ENCODE results near the gene OTUD3. TPM values are rescaled to one million over a fixed set of nuclear protein-coding genes. Genes with fewer than 3 reads are reported as not detected.
A peak's percentile ranks its signal among the peaks of the same experiment; 100 is the strongest.

OTUD3 gene
- polyA plus RNA-seq, 1 of the 3 experiments (the other 2 are of a cell fraction), result 2.6 TPM

DNA sequence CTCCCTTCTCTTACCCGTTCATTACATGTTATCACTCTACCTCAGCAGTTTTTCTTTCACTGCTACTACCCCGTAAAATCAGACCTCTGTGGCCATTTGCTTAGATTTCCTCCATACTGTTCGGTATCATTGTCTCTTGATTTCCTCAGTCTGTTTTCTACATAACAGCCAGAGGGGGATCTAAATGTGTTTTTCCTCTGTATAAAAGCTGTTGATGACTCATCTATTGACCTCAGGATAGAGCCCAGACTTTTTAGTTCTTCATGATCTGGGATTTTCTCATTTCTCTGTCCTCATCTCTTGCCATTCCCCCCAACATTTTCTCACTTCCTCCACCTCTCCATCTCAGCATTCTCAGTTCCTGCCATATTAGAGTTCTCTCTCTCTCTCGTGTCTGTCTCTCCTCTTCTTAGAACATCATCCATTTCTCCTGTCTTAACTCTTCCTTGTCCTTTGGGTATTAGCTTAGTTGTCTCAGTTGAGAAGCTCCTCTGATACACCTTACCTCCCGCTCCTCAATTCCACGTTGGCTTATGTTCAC lies 10.5 kb downstream of the OTUD3 start:
- 94% methylated on average over 6 of the region's 6 CpGs for WGBS (ENCODE audit: low lambda C conversion rate)
- no peak overlapping the region for H3K4me2 ChIP-seq
- no peaks in the 10 kb centered on the region for H3K9me2 ChIP-seq
- H3F3A ChIP-seq (replicated peaks; ENCODE audit: insufficient read depth), result no peaks in the 10 kb centered on the region
- H3K4me3 ChIP-seq (ENCODE audit: low read depth in 2 of 2, low read length in 1 of 2), result no peak overlapping the region
- DNase-seq, result no peak
- H4K20me1 ChIP-seq (ENCODE audit: insufficient read depth), result peaks cover 33% of the 10 kb centered on the region; the same call in 1 of the 2 replicates
- ChIA-PET CTCF (interaction anchor here (0.7 to 2.4 kb wide), 2 partner anchors 10 to 25 kb away, joined by 3 to 12 read pairs; partner anchors contain the start of gene OTUD3), POLR2A (no interaction called here)
- peaks cover 30 to 76% of the 10 kb centered on the region in 2 experiments for H3K36me3 ChIP-seq (replicated peaks in 1 of 2; ENCODE audit: control insufficient read depth in 1 of 2, insufficient read depth in 2 of 2, low read length in 1 of 2)
- peaks cover 59% of the 10 kb centered on the region for H3K79me2 ChIP-seq (ENCODE audit: insufficient read depth)
- no peak overlapping the region for H3K27ac ChIP-seq (ENCODE audit: low read depth in 2 of 2, low read length in 1 of 2)
- H2AFZ ChIP-seq (ENCODE audit: low read depth), result no peak overlapping the region
- TF ChIP-seq RXRA (IDR thresholded peaks at IDR 0.05; ENCODE audit: borderline replicate concordance, low read depth) (no peak), FOSL2 (IDR thresholded peaks at IDR 0.05; ENCODE audit: borderline replicate concordance, low read depth) (peak; percentile 28; the same call in 1 of the 2 replicates)
- H3K27me3 ChIP-seq (ENCODE audit: insufficient read depth), result no peaks in the 10 kb centered on the region
- no peaks in the 10 kb centered on the region for H3K9me3 ChIP-seq
- H3K4me1 ChIP-seq (ENCODE audit: control insufficient read depth in 1 of 2, insufficient read depth in 2 of 2, low read depth in 1 of 2, low read length in 1 of 2), result no peaks in the 10 kb centered on the region
- no peak overlapping the region for H3K9ac ChIP-seq

DNA sequence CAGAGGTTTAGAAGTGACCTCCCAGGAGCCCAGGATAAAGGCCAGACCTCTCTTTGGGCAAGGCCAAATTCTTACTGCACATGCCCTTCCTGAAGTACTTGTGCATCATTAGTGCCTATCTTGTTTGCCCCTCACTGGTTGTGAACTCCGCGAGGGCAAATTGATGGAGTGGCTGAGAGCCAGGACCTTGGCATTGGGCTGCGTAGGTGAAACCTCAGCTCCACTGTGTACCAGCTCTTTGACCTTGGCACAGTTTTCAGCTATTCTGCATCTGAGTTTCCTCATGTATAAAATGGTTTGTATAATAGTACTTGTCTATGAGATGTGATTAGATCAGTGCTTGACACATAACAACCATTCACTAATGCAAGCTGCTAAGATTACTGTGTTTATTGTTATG lies 11.5 kb downstream of the OTUD3 start:
- Histone ChIP-seq H3K27me3 (ENCODE audit: insufficient read depth) (no peaks in the 10 kb centered on the region), H4K20me1 (ENCODE audit: insufficient read depth) (peaks cover 28% of the 10 kb centered on the region; the same call in 1 of the 2 replicates), H3K9me2 (no peaks in the 10 kb centered on the region), H2AFZ (ENCODE audit: low read depth) (no peak overlapping the region), H3K79me2 (ENCODE audit: insufficient read depth) (peaks cover 49% of the 10 kb centered on the region), H3F3A (replicated peaks; ENCODE audit: insufficient read depth) (no peaks in the 10 kb centered on the region), H3K36me3 (replicated peaks in 1 of 2; ENCODE audit: control insufficient read depth in 1 of 2, insufficient read depth in 2 of 2, low read length in 1 of 2) (peaks cover 34 to 73% of the 10 kb centered on the region in 2 experiments), H3K4me1 (ENCODE audit: control insufficient read depth in 1 of 2, insufficient read depth in 2 of 2, low read depth in 1 of 2, low read length in 1 of 2) (no peaks in the 10 kb centered on the region), H3K4me2 (no peak overlapping the region), H3K9ac (no peak overlapping the region), H3K9me3 (no peaks in the 10 kb centered on the region), H3K4me3 (ENCODE audit: low read depth in 2 of 2, low read length in 1 of 2) (no peak overlapping the region), H3K27ac (ENCODE audit: low read depth in 2 of 2, low read length in 1 of 2) (no peak overlapping the region)
- ChIA-PET CTCF (interaction anchor here (2.4 kb wide), 1 partner anchor 11 kb away, joined by 12 read pairs; the partner anchor contains the start of gene OTUD3), POLR2A (no interaction called here)
- DNase-seq, result no peak
- 100% methylated on average over 3 of the region's 3 CpGs for WGBS (ENCODE audit: low lambda C conversion rate)
- TF ChIP-seq POLR2AphosphoS5 (IDR thresholded peaks at IDR 0.05; ENCODE audit: low read depth, low read length) (no peak), TAF1 (IDR thresholded peaks at IDR 0.05; ENCODE audit: borderline replicate concordance, low read depth, low read length) (no peak), MEF2A (IDR thresholded peaks at IDR 0.05; ENCODE audit: borderline replicate concordance, low read depth) (no peak), TCF12 (IDR thresholded peaks at IDR 0.05) (no peak), GATA2 (CRISPR knock-in tag; IDR thresholded peaks at IDR 0.05) (no peak), RXRA (IDR thresholded peaks at IDR 0.05; ENCODE audit: borderline replicate concordance, low read depth) (no peak), CHD2 (IDR thresholded peaks at IDR 0.05; ENCODE audit: low read length, partially characterized antibody) (no peak), EP300 (IDR thresholded peaks at IDR 0.05; ENCODE audit: borderline replicate concordance in 1 of 2, low read depth in 1 of 2, low read length in 1 of 2) (no peak), SIN3A (IDR thresholded peaks at IDR 0.05; ENCODE audit: borderline replicate concordance, low read depth, low read length) (no peak), EZH2phosphoT487 (IDR thresholded peaks at IDR 0.05; ENCODE audit: borderline replicate concordance, low read depth) (no peak), MXI1 (IDR thresholded peaks at IDR 0.05; ENCODE audit: low read depth, low read length) (no peak)
- TF ChIP-seq, protein P1, sequence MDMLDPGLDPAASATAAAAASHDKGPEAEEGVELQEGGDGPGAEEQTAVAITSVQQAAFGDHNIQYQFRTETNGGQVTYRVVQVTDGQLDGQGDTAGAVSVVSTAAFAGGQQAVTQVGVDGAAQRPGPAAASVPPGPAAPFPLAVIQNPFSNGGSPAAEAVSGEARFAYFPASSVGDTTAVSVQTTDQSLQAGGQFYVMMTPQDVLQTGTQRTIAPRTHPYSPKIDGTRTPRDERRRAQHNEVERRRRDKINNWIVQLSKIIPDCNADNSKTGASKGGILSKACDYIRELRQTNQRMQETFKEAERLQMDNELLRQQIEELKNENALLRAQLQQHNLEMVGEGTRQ (IDR thresholded peaks at IDR 0.05; ENCODE audit: borderline replicate concordance, low read depth, low read length), result no peak
- TF ChIP-seq, protein P2, sequence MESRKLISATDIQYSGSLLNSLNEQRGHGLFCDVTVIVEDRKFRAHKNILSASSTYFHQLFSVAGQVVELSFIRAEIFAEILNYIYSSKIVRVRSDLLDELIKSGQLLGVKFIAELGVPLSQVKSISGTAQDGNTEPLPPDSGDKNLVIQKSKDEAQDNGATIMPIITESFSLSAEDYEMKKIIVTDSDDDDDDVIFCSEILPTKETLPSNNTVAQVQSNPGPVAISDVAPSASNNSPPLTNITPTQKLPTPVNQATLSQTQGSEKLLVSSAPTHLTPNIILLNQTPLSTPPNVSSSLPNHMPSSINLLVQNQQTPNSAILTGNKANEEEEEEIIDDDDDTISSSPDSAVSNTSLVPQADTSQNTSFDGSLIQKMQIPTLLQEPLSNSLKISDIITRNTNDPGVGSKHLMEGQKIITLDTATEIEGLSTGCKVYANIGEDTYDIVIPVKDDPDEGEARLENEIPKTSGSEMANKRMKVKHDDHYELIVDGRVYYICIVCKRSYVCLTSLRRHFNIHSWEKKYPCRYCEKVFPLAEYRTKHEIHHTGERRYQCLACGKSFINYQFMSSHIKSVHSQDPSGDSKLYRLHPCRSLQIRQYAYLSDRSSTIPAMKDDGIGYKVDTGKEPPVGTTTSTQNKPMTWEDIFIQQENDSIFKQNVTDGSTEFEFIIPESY (IDR thresholded peaks at IDR 0.05; ENCODE audit: borderline replicate concordance, low read depth), result no peak
- TF ChIP-seq, protein P3, sequence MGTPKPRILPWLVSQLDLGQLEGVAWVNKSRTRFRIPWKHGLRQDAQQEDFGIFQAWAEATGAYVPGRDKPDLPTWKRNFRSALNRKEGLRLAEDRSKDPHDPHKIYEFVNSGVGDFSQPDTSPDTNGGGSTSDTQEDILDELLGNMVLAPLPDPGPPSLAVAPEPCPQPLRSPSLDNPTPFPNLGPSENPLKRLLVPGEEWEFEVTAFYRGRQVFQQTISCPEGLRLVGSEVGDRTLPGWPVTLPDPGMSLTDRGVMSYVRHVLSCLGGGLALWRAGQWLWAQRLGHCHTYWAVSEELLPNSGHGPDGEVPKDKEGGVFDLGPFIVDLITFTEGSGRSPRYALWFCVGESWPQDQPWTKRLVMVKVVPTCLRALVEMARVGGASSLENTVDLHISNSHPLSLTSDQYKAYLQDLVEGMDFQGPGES (IDR thresholded peaks at IDR 0.05; ENCODE audit: low read depth, low read length), result no peak
- TF ChIP-seq, protein P4, sequence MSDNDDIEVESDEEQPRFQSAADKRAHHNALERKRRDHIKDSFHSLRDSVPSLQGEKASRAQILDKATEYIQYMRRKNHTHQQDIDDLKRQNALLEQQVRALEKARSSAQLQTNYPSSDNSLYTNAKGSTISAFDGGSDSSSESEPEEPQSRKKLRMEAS (IDR thresholded peaks at IDR 0.05; ENCODE audit: low read depth), result no peak
- TF ChIP-seq, protein P5, sequence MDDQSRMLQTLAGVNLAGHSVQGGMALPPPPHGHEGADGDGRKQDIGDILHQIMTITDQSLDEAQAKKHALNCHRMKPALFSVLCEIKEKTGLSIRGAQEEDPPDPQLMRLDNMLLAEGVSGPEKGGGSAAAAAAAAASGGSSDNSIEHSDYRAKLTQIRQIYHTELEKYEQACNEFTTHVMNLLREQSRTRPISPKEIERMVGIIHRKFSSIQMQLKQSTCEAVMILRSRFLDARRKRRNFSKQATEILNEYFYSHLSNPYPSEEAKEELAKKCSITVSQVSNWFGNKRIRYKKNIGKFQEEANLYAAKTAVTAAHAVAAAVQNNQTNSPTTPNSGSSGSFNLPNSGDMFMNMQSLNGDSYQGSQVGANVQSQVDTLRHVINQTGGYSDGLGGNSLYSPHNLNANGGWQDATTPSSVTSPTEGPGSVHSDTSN (IDR thresholded peaks at IDR 0.05), result no peak

All from SK-N-SH (cell line).